HG02763 (cell line): Measurements from ENCODE around the gene MPC1L.

ENCODE experiments used
- ATAC-seq: cut with Tn5 transposase; IDR thresholded peaks from one replicate; pipeline ENCODE4 v1.9.1; 2021; ENCODE audit warnings: mild to moderate bottlenecking, moderate library complexity; ENCODE audit not compliant: unreplicated experiment

Gene MPC1L

DNA sequence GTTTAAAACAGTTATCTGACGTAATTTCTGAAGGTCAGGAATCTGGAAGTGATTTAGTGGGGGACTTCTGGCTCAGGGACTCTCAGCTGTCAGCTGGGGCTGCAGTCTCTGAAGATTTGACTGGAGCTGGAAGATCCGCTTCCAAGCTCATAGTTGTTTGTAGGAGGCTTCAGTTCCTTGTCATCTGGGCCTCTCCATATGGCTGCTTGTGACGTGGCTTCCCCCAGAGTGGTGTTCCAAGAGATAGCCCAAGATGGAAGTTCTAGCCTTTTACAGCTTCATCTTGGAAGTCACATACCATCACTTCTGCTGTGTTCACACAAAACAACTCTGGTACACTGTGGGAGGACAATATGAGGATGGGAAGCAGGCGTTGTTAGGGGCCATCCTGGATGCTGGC lies 2.1 kb downstream of the MPC1L start:
- ATAC-seq = no peak

DNA sequence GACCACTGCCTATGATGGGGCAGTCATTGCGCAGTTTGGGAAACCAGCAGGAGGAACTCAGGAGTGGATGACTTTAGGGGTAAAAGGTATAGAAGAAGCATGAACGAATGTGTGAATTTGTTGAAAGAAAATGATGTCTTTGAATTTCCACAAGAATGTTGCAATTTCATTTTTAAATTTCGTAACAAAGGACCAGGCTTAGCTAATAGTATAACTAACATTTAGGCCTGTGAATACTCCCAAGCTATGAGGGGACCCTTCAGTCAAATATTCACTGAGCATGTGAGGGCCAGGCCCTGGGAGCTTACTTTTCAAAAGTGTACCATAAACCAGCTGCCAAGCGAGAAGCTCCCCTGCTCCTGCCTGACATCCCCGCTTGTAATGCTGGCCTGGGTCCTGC lies 5.3 kb downstream of the MPC1L start:
- no peak for ATAC-seq

DNA sequence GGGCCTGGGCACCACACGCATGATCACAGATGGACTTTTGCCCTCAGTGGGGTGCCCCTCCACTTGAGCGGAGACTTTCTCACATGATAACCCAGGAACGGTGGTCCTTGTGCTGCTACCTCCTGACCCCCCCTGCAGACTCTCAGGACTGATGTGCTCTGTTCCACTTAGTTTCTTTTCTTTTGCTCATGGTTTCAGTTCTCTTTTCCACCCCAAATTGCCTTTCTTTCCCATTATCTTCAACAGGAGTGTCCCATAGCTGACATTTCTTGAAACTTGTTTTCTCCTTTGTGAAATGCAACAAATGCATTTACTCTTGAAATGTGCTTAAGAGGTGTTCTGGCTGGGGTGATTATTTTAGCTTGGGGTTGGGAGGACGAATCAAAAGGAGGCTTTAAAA lies 9.0 kb downstream of the MPC1L start:
- no peak for ATAC-seq

DNA sequence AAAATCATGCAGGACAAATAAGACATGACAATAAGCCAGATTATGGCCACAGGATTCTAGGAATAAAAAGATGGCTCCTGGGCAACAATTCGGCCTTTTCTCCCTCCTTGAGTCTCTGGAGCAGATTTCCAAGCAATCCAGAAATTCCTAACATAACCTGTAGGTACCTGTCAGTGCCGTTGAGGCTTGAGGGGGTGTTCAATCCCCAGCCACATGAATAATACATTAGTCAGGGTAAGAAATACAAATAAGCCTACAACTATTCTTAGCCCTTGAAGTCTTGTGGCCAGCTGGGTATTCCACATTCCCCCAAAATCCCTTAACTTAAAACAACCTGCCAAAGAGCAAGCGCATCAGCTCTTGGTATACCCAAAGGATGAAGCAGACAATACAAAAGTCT lies 14.5 kb downstream of the MPC1L start:
- no peak for ATAC-seq

GRCh38 chrX:40644176-40644575 lies 20.9 kb downstream of the MPC1L start:
- no peak for ATAC-seq

DNA sequence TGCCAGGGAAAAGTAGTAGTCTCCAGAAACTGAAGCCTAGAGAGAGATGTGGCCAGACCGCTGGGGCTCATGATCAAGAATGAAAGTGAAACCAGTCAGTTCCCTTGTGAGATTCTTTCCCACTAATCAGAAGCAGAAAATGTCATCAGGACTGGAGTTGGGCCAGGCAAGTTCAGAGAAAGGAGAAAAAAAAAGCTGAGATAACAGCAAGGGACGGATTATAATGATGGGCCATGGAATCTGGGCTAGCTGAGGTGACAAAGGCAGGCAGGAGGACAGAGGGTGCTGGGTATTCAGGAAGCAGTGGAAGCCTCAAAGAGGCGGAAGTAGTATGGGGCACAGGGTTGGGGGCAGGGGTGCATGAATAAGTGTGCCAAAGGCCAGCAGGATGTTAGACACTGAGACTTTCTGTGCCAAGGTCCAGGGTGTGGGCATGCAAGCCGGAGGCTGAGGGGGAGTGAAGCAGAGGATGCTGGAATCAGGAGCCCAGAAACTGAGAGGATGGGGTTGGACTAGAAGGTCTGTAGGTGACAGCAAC lies 21.7 kb downstream of the MPC1L start:
- ATAC-seq = no peak

DNA sequence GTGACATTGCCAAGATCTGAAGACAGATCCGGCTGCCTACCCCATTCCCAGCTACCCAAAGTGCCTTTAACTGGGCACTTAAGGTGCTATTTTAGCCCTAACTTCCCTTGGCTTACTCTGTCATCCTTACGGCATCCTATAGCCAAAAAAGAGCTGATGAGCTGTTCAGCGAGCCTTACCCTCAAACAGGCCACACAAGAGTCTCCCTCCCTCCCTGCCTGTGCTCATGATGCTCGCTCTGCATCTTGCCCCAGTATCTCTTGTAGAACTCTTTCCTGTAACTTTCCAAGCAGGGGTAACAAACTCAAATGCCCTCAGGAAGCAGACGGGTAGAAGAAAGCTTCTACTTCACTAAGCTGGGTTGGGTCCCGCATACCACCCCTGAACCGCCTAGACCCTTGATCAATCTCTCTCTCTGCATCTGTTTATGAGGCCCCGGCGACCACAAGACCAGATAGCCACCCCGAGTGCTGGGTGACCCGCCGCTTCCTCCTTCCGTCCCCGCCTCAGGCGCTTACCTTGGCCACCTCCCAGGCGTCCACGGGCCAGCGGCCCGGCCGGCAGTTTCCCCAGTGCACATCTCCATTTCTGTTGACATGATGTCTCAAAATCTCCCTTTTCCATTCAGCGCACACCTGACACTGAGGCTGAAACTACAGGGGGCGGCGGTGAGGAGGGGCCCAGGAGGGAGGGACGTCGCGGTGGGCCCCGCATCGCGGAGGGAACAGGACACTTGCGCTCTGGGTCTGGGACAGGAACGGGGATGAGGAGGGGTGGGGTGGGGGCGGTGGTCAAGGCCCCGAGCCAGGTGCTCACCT lies 23.5 kb downstream of the MPC1L start:
- peak; percentile 25 for ATAC-seq

- ATAC-seq = peak; percentile 74
Measured at GRCh38 chrX:40647307-40648197, 24.3 kb downstream of the MPC1L start, which contains the start of gene CXorf38. Gene CXorf38 (minus strand): TSS chrX:40647561. CDS start chrX:40647520, 41 bp downstream.

- ATAC-seq = no peak
Measured at GRCh38 chrX:40651620-40652223, 28.5 kb downstream of the MPC1L start.

GRCh38 chrX:40652664-40653063 lies 29.4 kb downstream of the MPC1L start:
- ATAC-seq = no peak

GRCh38 chrX:40653535-40653934 lies 30.3 kb downstream of the MPC1L start:
- ATAC-seq = no peak

GRCh38 chrX:40660381-40660780 lies 37.2 kb downstream of the MPC1L start:
- no peak for ATAC-seq

GRCh38 chrX:40661489-40661888 lies 38.3 kb downstream of the MPC1L start:
- ATAC-seq = no peak

DNA sequence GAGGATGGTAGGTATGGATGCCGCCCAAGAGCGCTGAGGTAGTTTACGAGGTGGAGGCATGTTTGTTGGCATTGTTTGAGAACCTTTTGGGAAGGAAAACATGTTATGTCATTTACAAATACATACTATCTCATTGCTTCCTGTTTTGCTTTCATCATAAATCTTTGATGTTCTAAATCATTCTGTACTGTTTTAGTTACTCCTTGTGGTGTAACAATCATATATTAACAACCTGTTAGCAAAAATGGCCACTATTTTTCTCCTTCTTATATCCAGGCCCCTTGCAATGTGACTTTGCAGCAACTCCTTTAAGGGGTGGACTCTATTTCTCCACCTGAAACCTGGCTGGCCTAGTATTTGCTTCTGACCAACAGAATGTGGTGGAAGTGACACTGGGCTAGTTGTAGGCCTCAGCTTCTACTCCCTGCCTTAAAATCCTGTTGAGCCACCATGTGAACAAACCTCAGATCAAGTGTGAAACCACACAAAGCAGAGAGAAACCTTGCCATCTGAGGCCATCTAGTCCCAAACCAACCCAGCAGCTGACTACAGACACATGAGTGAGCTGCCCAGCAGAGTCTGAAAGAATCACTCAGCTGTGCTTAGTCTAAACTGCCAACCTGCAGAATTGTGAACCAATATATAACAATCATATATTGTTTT lies 40.0 kb downstream of the MPC1L start:
- ATAC-seq = no peak

GRCh38 chrX:40663880-40664630 lies 40.8 kb downstream of the MPC1L start:
- no peak for ATAC-seq

DNA sequence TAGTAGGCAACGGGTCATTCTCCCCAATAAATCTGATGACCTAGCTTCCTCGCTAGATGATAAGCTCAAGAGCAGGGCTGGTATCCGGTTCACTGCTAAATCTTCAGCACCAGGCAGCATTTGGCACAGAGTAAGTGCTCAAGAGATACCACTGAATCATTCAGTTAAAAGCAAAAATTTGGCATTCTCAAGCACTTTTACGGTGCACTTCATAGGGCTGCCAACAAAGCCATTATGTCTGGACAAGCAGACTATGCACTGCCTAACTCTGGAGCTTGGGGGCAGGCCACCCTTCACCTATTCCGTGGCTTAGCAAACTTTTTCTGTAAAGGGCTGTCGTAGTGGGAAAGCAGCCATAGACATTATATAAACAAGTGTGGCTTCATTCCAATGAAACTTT lies 47.9 kb downstream of the MPC1L start:
- no peak for ATAC-seq
